ENCODE data around the gene RMRP.
A peak's percentile ranks its signal among the peaks of the same experiment; 100 is the strongest.

Gene RMRP

DNA sequence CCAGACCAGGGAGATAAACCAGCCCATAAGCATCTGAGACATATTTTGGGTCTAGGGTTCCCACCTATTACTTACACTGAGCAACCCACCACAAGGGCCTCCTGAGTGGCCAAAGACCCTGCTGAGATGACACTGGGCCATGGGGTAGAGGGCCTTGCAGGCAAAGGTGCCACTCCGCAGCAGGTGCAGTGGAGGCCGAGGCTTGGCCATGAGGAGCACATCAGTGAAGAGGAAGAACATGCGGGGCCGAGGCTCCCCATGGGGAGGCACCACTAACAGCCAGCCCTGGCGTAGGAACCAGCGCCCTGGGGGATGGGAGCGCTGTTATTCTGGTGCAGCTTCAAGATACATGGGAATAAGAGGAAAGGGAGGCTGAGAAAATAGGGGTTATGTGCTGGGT lies 4.6 kb upstream of the RMRP start:
- Mint-ChIP-seq H3K36me3 (ENCODE audit: low read depth) (peaks cover 43% of the 10 kb centered on the region), H3K4me1 (ENCODE audit: low read depth) (peaks cover 66% of the 10 kb centered on the region), H3K27me3 (peaks cover 4% of the 10 kb centered on the region), H3K27ac (no peak overlapping the region), H3K4me3 (no peak overlapping the region), H3K9me3 (no peaks in the 10 kb centered on the region)

DNA sequence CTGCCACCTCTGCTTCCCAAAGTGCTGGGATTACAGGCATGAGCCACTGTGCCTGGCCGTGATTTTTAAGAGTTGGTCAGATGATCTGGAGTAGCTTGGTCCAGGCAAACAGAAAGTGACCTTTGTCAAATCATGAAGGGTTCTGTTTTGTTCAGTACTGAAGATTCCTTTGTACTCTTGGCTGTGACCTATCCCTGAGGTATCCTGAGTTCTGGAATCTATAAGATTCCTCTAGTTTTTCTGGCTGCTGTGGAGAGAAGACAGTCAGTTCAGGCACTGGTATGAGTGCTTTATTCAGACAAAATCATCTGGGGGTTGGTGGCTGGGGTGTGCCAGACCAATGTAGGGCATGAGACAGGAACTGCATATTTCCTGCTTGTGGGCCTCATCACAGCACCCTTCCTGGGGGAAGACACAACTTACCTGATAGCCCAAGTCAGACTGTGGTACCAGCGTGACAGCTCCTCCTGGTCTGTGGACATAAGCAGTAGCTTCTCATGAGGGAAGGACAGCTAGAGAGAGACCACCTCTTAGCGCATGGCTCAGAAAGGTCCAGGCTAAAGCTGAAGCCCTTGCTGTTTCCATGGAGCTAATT lies 4.0 kb upstream of the RMRP start:
- no peaks in the 10 kb centered on the region for H3K9me3 Mint-ChIP-seq
- peak overlapping the region; percentile 46 for H3K27ac Mint-ChIP-seq
- peaks cover 72% of the 10 kb centered on the region for H3K4me1 Mint-ChIP-seq (ENCODE audit: low read depth)
- peaks cover 43% of the 10 kb centered on the region for H3K36me3 Mint-ChIP-seq (ENCODE audit: low read depth)
- H3K4me3 Mint-ChIP-seq: peak overlapping the region; percentile 11
- peaks cover 4% of the 10 kb centered on the region for H3K27me3 Mint-ChIP-seq

DNA sequence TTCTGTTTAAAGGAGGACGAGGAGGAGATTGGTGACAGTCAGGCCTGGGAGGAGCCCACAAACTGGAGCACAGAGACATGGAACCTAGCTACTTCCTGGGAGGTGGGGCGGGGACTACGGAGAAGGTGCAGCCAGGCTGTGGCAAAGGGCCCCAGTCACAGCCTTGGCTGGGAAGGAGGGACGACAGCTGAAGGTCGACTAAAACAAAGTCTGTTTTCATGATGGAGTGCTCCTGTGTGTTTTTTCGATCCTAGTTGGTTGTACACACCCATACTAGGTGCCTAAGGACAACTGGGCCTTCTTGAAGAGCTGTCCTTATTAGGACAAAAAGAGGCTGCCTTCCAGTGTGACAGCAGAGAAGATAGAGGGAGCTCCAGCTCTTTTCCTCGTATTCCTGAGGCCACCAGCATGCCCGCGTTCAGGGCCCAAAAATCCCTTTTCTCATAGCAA lies 3.2 kb upstream of the RMRP start:
- H3K9me3 Mint-ChIP-seq: no peaks in the 10 kb centered on the region
- peaks cover 78% of the 10 kb centered on the region for H3K4me1 Mint-ChIP-seq (ENCODE audit: low read depth)
- peaks cover 43% of the 10 kb centered on the region for H3K36me3 Mint-ChIP-seq (ENCODE audit: low read depth)
- H3K4me3 Mint-ChIP-seq: no peak overlapping the region
- peaks cover 4% of the 10 kb centered on the region for H3K27me3 Mint-ChIP-seq
- H3K27ac Mint-ChIP-seq: no peak overlapping the region

DNA sequence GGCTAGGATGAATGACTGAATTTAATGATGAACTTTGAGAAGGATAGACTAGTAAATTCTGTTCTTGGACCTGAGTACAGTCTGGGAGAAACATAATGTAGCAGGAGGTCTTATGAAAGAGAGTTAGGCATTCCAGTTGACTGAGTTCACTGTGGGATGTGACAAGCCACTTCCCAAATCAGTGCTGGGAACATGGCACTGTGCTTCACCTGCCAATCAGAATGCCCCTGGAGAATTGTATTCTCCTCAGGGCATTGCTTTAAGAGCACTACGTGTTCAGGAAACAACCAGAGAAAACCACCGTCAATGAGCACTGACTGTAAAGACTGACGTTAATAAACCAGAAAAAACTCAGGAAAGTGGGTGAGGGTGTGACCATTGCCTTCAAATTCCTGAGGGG lies 1.5 kb upstream of the RMRP start:
- Mint-ChIP-seq H3K9me3 (no peaks in the 10 kb centered on the region), H3K27me3 (peaks cover 4% of the 10 kb centered on the region), H3K27ac (peak overlapping the region; percentile 81), H3K36me3 (ENCODE audit: low read depth) (peaks cover 43% of the 10 kb centered on the region), H3K4me3 (peak overlapping the region; percentile 87), H3K4me1 (ENCODE audit: low read depth) (peaks cover 70% of the 10 kb centered on the region)

DNA sequence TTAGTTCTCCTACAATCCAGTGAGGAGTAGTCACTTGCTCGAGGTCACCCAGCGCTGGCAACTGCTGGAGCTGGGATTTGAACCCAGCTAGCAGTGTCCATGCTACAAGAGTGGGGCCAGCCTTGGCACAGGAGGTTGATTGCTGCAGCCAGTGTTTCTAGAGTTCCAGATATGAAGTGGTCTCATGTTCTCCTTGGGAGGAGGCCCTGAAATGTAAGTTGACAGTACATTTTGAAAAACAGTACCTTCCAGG lies 1.1 kb upstream of the RMRP start:
- Mint-ChIP-seq H3K9me3 (no peaks in the 10 kb centered on the region), H3K36me3 (ENCODE audit: low read depth) (peaks cover 43% of the 10 kb centered on the region), H3K4me1 (ENCODE audit: low read depth) (peaks cover 70% of the 10 kb centered on the region), H3K27me3 (peaks cover 4% of the 10 kb centered on the region), H3K4me3 (peak overlapping the region; percentile 87), H3K27ac (peak overlapping the region; percentile 81)

DNA sequence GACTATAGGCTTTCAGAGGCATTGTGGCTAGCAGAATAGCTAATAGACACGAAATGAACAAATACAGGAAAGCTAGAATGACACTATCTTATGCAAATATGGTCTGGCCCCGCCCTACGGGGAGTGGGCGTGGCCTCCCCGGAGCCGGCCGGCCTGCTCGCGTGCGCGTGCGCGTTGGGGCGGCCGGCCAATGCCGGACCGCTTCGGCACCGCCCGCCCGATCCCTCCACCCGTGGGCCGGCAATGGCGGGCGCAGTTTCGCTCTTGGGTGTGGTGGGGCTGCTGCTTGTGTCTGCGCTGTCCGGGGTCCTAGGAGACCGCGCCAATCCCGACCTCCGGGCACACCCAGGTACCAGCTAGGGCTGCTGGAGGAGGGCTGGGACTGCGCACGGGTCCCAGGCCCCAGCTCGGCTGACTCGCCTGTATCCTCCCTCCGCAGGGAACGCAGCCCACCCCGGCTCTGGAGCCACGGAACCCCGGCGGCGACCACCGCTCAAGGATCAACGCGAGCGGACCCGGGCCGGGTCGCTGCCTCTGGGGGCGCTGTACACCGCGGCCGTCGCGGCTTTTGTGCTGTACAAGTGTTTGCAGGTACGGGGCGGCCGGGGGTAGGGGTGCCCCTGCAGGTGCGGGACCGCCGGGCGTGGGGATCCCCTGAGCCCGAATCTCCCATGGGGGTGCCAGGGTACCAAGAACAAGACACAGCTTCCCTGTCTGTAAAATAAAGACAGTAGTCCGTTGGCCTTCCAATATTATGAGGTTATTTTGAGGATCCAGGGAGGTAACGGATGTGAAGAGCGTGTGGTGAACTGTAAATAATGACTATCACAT lies 533 bp upstream of the RMRP start, which contains the start of gene CCDC107:
TSS of gene CCDC107 (plus strand) at position 156 of the 831 bp plus-strand sequence. CDS start at position 244, 88 bp downstream.
- Mint-ChIP-seq H3K27me3 (peaks cover 4% of the 10 kb centered on the region), H3K9me3 (no peaks in the 10 kb centered on the region), H3K4me3 (peak within 1 kb of the TSS; percentile 87), H3K4me1 (ENCODE audit: low read depth) (peaks cover 68% of the 10 kb centered on the region), H3K27ac (peak within 1 kb of the TSS; percentile 100), H3K36me3 (ENCODE audit: low read depth) (peaks cover 43% of the 10 kb centered on the region)

DNA sequence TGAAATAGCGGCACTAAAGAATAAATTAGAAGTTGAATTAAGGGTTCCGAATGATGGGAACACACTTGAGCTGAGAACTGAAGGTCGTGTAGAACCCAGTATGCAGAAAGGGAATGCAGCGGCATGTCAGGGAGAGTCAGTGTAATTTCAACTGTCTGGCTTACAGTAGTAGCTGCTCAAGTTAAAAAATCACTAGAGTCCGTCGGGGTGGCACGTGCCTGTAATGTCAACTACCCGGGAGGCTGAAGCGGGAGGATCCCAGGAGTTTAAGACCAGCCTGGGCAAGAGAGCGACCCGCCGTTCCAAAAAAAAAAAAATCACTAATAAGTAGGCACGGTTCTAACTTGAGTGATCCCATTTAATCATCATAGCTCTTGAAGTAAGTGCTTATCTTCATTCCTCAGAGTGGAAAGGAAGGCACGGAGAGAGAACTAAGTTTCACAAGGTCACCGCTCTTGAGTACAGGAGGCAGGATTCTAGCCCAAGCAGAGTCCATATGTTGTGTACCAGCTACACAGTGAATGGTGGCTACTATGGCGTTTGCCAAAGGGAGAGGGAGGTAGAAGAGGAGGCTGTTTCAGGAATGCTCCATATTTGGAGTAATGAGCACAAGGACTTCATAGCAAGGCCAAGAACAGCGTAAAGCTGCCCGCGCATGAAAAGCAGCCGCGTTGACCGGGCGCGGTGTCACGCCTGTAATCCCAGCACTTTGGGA lies 831 bp downstream of the RMRP start:
- peaks cover 56% of the 10 kb centered on the region for H3K4me1 Mint-ChIP-seq (ENCODE audit: low read depth)
- H3K27me3 Mint-ChIP-seq: peaks cover 4% of the 10 kb centered on the region
- peak overlapping the region; percentile 87 for H3K4me3 Mint-ChIP-seq
- H3K36me3 Mint-ChIP-seq (ENCODE audit: low read depth): peaks cover 33% of the 10 kb centered on the region
- no peaks in the 10 kb centered on the region for H3K9me3 Mint-ChIP-seq
- peak overlapping the region; percentile 100 for H3K27ac Mint-ChIP-seq

DNA sequence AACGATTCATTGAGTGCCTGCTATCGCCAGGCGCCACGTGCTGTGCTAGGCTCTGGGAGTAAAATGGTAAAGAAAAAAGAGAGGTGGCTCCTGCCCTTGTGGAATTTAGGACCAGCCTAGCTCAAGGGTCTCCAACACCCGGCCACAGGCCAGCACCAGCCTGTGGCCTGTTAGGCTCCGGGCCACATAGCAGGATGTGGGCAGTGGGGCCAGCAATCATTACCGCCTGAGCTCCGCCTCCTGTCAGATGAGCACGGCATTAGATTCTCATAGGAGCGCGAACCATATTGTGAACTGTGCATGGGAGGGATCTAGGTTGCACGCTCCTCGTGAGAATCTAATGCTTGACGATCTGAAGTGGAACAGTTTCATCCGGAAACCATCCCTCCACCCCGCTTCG lies 1.5 kb downstream of the RMRP start:
- Mint-ChIP-seq H3K4me1 (ENCODE audit: low read depth) (peaks cover 57% of the 10 kb centered on the region), H3K9me3 (no peaks in the 10 kb centered on the region), H3K4me3 (peak overlapping the region; percentile 87), H3K36me3 (ENCODE audit: low read depth) (peaks cover 29% of the 10 kb centered on the region), H3K27me3 (peaks cover 4% of the 10 kb centered on the region), H3K27ac (peak overlapping the region; percentile 100)

DNA sequence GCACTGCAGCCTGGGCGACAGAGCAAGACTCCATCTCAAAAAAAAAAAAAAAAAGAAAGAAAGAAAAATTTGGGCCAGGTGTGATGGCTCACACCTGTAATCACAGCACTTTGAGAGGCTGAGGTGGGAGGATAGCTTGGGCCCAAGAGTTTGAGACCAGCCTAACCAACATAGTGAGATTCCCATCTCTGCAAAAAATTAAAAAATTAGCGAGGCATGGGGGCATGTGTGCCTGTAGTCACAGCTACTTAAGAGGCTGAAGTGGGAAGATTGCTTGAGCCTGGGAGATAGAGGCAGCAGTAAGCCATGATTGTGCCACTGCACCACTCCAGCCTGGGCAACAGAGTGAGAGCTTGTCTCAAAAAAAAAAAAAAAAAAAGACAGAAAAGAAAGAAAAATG lies 4.2 kb downstream of the RMRP start:
- Mint-ChIP-seq H3K4me3 (no peak overlapping the region), H3K27ac (no peak overlapping the region), H3K9me3 (no peaks in the 10 kb centered on the region), H3K36me3 (ENCODE audit: low read depth) (peaks cover 4% of the 10 kb centered on the region), H3K27me3 (peaks cover 4% of the 10 kb centered on the region), H3K4me1 (ENCODE audit: low read depth) (peaks cover 52% of the 10 kb centered on the region)

DNA sequence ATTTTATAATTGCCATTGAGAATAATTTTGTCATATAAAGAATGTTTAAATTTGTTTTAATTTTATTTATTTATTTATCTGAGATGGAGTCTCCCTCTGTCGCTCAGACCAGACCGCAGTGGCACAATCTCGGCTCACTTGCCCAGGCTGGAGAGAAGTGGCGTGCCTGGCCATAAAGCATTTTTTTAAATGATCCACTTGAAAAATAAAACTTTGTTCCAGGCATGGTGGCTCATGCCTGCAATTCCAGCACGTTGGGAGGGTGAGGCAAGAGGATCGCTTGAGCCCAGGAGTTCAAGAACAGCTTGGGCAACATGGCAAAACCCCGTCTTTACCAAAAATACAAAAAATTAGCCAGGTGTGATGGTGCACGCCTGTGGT lies 5.0 kb downstream of the RMRP start:
- Mint-ChIP-seq H3K27ac (no peak overlapping the region), H3K9me3 (no peaks in the 10 kb centered on the region), H3K4me1 (ENCODE audit: low read depth) (peaks cover 57% of the 10 kb centered on the region), H3K27me3 (peaks cover 2% of the 10 kb centered on the region), H3K36me3 (ENCODE audit: low read depth) (peaks cover 2% of the 10 kb centered on the region), H3K4me3 (no peak overlapping the region)

DNA sequence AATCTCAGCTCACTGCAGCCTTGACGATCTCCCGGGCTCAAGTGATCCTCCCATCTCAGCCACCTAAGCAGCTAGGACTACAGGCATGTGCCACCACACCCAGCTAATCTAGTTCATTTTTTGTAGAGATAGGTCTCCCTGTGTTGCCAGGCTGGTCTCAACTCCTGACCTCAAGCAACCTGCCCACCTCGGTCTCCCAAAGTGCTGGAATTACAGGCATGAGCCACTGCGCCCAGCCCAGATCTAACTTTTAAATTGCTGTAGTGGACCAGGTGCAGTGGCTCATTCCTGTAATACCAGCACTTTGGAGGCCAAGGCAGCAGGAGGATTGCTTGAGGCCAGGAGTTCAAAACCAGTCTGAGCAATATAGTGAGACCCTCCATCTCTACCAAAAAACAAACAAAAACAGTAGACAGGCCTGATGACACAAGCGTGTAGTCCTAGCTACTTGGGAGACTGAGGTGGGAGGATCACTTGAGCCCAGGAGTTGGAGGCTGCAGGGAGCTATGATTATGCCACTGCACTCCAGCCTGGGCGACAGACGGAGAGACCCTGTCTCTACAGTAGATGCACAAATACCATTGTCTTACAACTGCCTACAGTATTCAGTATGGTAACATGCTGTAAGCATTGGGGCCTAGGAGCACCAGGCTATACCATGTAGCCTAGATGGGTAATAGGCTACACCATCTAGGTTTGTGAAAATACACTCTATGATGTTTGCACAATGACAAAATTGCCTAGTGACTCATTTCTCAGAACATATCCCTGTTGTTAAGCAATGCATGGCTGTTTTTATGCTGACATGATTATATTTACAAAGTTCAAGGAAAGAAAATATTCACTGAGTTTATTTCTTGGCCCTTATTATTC lies 5.6 kb downstream of the RMRP start:
- Mint-ChIP-seq H3K9me3 (no peaks in the 10 kb centered on the region), H3K27ac (peak overlapping the region; percentile 92), H3K27me3 (no peaks in the 10 kb centered on the region), H3K4me3 (peak overlapping the region; percentile 86), H3K36me3 (ENCODE audit: low read depth) (no peaks in the 10 kb centered on the region), H3K4me1 (ENCODE audit: low read depth) (peaks cover 57% of the 10 kb centered on the region)

DNA sequence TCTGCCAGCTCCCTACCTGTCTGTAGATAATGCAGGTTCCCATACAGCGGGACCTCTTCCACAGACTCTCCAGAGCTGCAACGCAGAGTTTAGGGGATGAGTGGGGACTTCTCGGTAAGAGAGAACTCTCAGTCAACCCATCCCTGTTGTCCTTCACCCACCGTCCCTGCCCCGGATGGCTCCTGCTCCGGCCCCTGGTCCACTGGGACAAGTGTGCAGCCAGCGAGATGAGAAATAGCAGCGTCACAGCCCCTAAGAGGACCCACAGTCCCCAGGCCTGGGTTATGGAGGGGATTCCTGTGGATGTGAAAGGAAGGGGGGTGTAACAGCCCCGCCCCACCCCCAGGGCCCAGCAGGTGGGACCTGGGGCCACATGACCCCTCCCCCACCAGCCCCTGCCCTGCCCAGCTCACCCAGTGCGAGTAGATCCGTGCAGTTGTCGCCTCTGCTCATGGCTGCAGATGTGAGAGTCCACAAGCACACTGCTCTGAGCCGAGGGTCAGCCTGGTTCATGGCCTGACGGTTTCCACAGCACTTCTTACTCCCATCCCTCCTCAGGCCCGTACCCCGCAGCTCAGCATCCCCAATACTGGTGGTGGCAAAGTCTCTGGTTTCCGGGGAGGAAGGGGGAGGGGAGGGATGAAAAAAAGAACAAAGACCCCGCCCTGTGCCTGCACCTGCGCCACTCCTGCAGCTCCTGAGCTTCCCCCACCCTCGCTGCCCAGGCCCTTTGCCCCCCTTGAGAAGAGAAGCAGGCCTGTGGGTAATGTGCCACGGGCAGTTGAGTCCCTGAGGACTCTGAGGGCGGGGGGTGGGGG lies 7.3 kb downstream of the RMRP start, which contains the start of gene SIT1:
TSS of gene SIT1 (minus strand) at position 591 of the 818 bp plus-strand sequence. CDS start at position 513, 78 bp downstream.
- Mint-ChIP-seq H3K4me1 (ENCODE audit: low read depth) (peaks cover 56% of the 10 kb centered on the region), H3K27ac (peak within 1 kb of the TSS; percentile 92), H3K9me3 (no peaks in the 10 kb centered on the region), H3K4me3 (peak within 1 kb of the TSS; percentile 86), H3K36me3 (ENCODE audit: low read depth) (no peaks in the 10 kb centered on the region), H3K27me3 (no peaks in the 10 kb centered on the region)

DNA sequence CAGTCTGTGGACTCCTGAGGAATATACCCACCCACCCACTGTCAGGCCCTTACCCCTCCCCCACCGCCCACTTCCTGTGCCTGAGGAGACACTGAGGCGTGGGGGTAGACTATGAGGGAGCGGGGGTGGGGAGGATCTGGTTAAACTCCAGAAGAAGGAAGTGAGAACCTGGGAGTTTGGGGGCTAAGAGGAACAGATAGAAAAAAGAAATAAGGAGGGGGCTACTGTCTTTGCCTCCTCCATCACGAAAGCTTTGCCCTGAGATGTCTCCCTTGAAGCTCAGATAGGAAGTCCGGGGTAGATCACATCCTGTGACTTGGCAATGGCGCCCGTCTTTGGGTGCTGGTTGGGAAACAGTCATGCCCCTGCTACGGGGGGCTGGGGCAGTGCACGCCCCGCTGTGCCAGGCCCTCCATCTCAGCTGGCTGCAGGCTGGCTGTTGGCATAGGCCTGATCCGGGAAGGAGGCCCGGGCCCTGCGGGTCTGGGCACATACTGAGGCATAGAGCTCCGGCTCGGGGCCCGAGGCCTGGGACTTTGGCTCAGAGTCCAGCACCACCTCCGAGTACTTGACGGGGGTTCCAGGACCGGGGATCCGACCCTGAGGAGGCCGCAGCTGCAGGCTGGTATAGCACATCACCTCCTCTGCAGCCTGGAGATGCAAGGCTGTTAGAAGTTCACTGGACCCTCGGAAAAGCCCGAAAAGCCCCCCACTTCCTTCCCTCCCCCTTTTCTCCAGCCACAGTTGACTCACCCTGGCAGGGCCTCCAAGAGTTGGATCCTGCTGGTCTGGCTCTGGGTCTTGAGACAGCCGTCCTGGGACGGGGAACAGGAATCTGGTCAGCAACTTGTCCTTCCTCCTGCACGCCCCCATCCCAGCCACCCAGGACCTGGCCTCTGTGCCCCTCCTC lies 8.1 kb downstream of the RMRP start:
- Mint-ChIP-seq H3K36me3 (ENCODE audit: low read depth) (peaks cover 1% of the 10 kb centered on the region), H3K4me1 (ENCODE audit: low read depth) (peaks cover 65% of the 10 kb centered on the region), H3K27ac (peak overlapping the region; percentile 92), H3K9me3 (no peaks in the 10 kb centered on the region), H3K4me3 (peak overlapping the region; percentile 86), H3K27me3 (no peaks in the 10 kb centered on the region)
